GM20000 (cell line): ENCODE data around the gene ZNF502.
A peak's percentile ranks its signal among the peaks of the same experiment; 100 is the strongest.

Source experiments
- DNase-seq: peaks from one replicate; pipeline ENCODE4 v3.0.0; 2012; ENCODE audit warnings: low spot score
- TF ChIP-seq, protein P1 (sequence below): IDR thresholded peaks from 2 replicates; pipeline ENCODE4 v1.5.1; 2012; ENCODE audit warnings: mild to moderate bottlenecking, control low read depth; ENCODE audit errors: extremely low read depth, missing control alignments

The ZNF502 gene

GRCh38 chr3:44680921-44681455 lies 31.5 kb upstream of the ZNF502 start:
- TF ChIP-seq, protein P1, sequence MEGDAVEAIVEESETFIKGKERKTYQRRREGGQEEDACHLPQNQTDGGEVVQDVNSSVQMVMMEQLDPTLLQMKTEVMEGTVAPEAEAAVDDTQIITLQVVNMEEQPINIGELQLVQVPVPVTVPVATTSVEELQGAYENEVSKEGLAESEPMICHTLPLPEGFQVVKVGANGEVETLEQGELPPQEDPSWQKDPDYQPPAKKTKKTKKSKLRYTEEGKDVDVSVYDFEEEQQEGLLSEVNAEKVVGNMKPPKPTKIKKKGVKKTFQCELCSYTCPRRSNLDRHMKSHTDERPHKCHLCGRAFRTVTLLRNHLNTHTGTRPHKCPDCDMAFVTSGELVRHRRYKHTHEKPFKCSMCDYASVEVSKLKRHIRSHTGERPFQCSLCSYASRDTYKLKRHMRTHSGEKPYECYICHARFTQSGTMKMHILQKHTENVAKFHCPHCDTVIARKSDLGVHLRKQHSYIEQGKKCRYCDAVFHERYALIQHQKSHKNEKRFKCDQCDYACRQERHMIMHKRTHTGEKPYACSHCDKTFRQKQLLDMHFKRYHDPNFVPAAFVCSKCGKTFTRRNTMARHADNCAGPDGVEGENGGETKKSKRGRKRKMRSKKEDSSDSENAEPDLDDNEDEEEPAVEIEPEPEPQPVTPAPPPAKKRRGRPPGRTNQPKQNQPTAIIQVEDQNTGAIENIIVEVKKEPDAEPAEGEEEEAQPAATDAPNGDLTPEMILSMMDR: no peak
- no peak for DNase-seq

- DNase-seq: no peak
- TF ChIP-seq, protein P1: no peak
These were observed 30.1 kb upstream of the ZNF502 start for GRCh38 chr3:44682182-44682896.

DNA sequence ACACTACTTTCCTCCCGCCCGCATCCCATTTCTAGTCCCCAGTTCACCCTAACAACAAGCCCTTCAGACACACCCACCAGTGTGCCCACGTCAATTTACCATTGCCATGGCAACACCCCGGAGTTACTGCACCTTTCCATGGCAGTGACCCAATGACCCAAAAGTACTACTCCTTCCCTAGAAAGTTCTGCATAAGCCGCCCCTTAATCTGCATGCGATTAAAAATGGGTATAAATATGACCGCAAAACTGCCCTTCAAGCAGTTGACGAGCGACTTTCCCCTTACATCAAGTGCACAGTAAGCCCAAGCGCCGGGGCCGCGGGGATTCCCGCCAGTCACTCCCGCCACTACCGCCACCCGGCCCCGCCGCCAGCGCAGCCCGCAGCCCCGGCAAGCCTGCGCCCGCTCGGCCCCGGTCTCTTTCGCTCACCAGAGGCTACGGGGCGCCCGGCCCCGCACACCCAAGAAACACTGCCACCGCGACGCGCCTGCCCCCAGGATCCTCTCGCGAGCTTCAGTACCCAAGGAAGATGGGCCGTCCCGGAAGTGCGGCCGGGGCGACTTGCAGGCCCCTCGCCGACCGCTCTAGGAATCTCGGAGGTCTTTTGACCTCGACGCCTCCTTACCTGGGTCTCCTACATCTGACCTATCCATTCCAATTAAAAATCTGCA lies 27.2 kb upstream of the ZNF502 start:
- TF ChIP-seq, protein P1: no peak
- DNase-seq: peak; percentile 79

DNA sequence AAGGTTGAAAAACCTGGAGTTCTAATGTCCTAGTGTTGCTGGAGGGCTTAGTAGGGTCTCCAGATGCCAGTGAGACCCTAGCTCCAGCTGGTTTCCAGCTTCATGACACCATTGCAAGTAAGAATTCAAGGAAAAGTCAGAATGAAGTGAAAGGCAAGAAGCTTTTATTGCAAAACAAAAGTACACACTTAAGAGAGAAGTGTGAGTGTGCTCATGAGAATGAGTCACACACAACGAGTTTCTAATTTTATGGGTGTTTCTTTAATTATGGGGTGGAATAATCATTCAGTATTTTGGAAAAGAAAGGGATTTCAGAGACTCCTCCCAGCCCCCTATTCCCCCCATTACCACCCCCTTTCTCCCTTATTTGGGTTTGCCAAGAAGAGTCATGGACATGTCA lies 24.6 kb upstream of the ZNF502 start:
- TF ChIP-seq, protein P1: no peak
- no peak for DNase-seq

GRCh38 chr3:44721231-44722102 lies 9.0 kb downstream of the ZNF502 start:
- no peak for DNase-seq
- TF ChIP-seq, protein P1: no peak

DNA sequence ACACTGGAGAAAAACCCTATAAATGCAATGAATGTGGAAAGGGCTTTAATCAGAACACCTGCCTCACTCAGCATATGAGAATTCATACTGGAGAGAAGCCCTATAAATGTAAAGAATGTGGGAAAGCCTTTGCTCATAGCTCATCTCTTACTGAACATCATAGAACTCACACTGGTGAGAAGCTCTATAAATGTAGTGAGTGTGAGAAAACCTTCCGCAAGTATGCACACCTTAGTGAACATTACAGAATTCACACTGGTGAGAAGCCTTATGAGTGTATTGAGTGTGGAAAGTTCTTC lies 9.6 kb downstream of the ZNF502 start:
- TF ChIP-seq, protein P1: no peak
- no peak for DNase-seq

GRCh38 chr3:44729384-44729910 lies 17.0 kb downstream of the ZNF502 start, which contains the start of gene ZNF501:
TSS of gene ZNF501 (plus strand) at chr3:44729635. CDS start at chr3:44734422, 4,787 bp downstream.
- TF ChIP-seq, protein P1: no peak
- DNase-seq: peak; percentile 77
